PC-9 (cell line): Measurements from ENCODE around the gene CHSY1. TPM values are rescaled to one million over a fixed set of nuclear protein-coding genes. Genes with fewer than 3 reads are reported as not detected.

ENCODE experiments used
- BruUV-seq: library from RNA; stranded (reverse); fragments of 400-500 nt; replicated peaks from 2 replicates; lab custom pipeline; 2021; lab: Mats Ljungman, UMichigan
- CTCF ChIA-PET: fragments of 300-600 bp; sonication (Branson Sonifier 250); formaldehyde crosslinking; loops from one replicate; lab custom pipeline; 2022; ENCODE audit warnings: antibody characterized with exemption; lab: Charles Lee
- POLR2A ChIA-PET: fragments of 300-600 bp; sonication (Branson Sonifier 250); formaldehyde crosslinking; loops from one replicate; lab custom pipeline; 2022; ENCODE audit warnings: antibody characterized with exemption; ENCODE audit not compliant: unreplicated experiment; lab: Charles Lee
- DNase-seq, 2 experiments: peaks; one replicate each; pipeline versions ENCODE4 v3.0.0 to v3.0.0-alpha.2; 2015 to 2022; ENCODE audit warnings: mixed read lengths in 1 of 2
- H2AFZ ChIP-seq: fragments of 200-600 bp; sonication (generic); 2 replicates; pipeline ENCODE4 v1.8.1; 2017; ENCODE audit warnings: antibody characterized with exemption
- H3F3A ChIP-seq: fragments of 200-600 bp; sonication (generic); 2 replicates; pipeline ENCODE4 v1.8.1; 2017; ENCODE audit warnings: antibody characterized with exemption, mild to moderate bottlenecking, low read depth; ENCODE audit not compliant: insufficient read depth
- H3K27ac ChIP-seq: fragments of 200-600 bp; sonication (generic); 2 replicates; pipeline ENCODE4 v1.6.1; 2016; ENCODE audit warnings: mixed run types
- H3K27me3 ChIP-seq: fragments of 200-600 bp; sonication (generic); 2 replicates; pipeline ENCODE4 v1.6.1; 2016; ENCODE audit warnings: low read depth, mixed run types; ENCODE audit not compliant: insufficient read depth
- H3K36me3 ChIP-seq: fragments of 200-600 bp; sonication (generic); 2 replicates; pipeline ENCODE4 v1.6.1; 2016; ENCODE audit warnings: low read depth, mixed run types
- H3K4me1 ChIP-seq: fragments of 200-600 bp; sonication (generic); replicated peaks from 2 replicates; pipeline ENCODE4 v1.6.1; 2016; ENCODE audit warnings: mixed run types; ENCODE audit not compliant: insufficient read depth
- H3K4me2 ChIP-seq: fragments of 200-600 bp; sonication (generic); 2 replicates; pipeline ENCODE4 v1.6.1; 2017; ENCODE audit warnings: mixed run types
- H3K4me3 ChIP-seq: fragments of 200-600 bp; sonication (generic); 2 replicates; pipeline ENCODE4 v1.6.1; 2016; ENCODE audit warnings: mixed run types
- H3K79me2 ChIP-seq: fragments of 200-600 bp; sonication (generic); 2 replicates; pipeline ENCODE4 v1.6.1; 2017; ENCODE audit warnings: low read depth, mixed run types
- H3K9me2 ChIP-seq: fragments of 200-600 bp; sonication (generic); 2 replicates; pipeline ENCODE4 v1.8.1; 2017; ENCODE audit warnings: mild to moderate bottlenecking; ENCODE audit not compliant: insufficient read depth
- H3K9me3 ChIP-seq: fragments of 200-600 bp; sonication (generic); 2 replicates; pipeline ENCODE4 v1.8.1; 2016; ENCODE audit warnings: low read depth; ENCODE audit not compliant: insufficient read depth
- H4K20me1 ChIP-seq: fragments of 200-600 bp; sonication (generic); 2 replicates; pipeline ENCODE4 v1.8.1; 2017; ENCODE audit not compliant: insufficient read depth
- EZH2 ChIP-seq: fragments of 200-600 bp; sonication (generic); IDR thresholded peaks from 2 replicates; pipeline ENCODE4 v1.8.0; 2017; ENCODE audit warnings: antibody characterized with exemption, low read depth
- intact Hi-C: fragments of 100-400 bp; cut with micrococcal nuclease; formaldehyde crosslinking; loops from one replicate; pipeline ENCODE4 v1.10.0; 2022; ENCODE audit not compliant: unreplicated experiment
- total RNA-seq: library from RNA; stranded (reverse); gene quantifications from 2 replicates; pipeline ENCODE4 v1.2.3, GENCODE V29; 2021
- TF ChIP-seq, protein P1 (sequence below): fragments of 200-600 bp; sonication (generic); conservative IDR thresholded peaks from 2 replicates; pipeline ENCODE4 v1.6.1; 2017; ENCODE audit warnings: mixed run types, antibody characterized with exemption, mild to moderate bottlenecking, moderate library complexity

Gene CHSY1
- total RNA-seq, 1 experiment from 2014 or later: 10.7 TPM

DNA sequence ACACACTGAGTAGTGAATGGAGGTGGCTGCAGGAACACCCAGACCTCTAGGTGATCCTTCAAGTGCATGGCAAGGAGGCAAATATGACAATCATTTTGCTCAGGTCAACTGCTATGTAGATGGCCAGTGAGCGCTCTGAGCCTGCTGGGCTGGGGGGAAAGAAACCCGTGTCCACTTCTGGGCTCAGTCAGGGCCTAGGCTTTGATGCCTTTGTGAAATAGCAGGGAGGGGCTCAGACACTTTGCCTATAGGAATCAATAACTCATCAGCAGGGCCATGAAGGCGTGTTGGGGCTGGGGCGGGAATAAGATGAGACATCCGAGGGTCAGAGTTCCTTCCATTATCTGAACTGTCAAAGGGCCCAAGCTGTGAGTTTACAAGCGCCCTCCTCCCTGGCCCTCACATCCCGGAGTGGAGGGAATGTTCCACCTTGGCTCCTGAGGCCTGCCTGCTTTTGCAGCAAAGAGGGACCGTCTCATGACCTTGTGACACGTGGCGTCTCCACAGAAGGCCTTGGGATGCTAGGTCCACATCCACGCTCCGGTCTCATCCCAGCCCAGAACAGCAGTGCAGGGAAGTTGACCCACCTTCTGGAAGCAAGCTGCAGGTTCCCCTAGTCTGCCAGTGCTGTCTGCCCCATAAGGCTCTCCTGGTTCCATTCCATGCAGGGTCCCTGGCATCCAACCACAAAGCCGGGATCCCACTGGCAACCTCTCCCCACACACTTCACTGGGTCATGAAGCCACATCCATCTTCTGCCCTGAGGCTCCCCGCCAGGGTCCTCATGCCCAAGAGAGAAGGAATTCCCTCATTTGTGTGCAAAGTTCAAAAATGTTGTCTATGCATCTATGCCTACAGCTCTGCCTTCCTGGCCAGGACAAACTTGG, 78.4 kb downstream of the CHSY1 start:
- H2AFZ ChIP-seq: no peak overlapping the region
- ChIA-PET POLR2A (no interaction called here), CTCF (no interaction called here)
- no peaks in the 10 kb centered on the region for H3K9me2 ChIP-seq
- H3K4me1 ChIP-seq: peaks cover 1% of the 10 kb centered on the region; the same call in 1 of the 2 replicates
- no peak for DNase-seq
- H3K79me2 ChIP-seq: no peaks in the 10 kb centered on the region
- no peak for TF ChIP-seq EZH2
- TF ChIP-seq, protein P1, sequence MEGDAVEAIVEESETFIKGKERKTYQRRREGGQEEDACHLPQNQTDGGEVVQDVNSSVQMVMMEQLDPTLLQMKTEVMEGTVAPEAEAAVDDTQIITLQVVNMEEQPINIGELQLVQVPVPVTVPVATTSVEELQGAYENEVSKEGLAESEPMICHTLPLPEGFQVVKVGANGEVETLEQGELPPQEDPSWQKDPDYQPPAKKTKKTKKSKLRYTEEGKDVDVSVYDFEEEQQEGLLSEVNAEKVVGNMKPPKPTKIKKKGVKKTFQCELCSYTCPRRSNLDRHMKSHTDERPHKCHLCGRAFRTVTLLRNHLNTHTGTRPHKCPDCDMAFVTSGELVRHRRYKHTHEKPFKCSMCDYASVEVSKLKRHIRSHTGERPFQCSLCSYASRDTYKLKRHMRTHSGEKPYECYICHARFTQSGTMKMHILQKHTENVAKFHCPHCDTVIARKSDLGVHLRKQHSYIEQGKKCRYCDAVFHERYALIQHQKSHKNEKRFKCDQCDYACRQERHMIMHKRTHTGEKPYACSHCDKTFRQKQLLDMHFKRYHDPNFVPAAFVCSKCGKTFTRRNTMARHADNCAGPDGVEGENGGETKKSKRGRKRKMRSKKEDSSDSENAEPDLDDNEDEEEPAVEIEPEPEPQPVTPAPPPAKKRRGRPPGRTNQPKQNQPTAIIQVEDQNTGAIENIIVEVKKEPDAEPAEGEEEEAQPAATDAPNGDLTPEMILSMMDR: no peak
- H3K27me3 ChIP-seq: no peaks in the 10 kb centered on the region
- H4K20me1 ChIP-seq: no peaks in the 10 kb centered on the region
- no peak overlapping the region for H3K4me2 ChIP-seq
- H3K36me3 ChIP-seq: no peaks in the 10 kb centered on the region
- H3K9me3 ChIP-seq: no peaks in the 10 kb centered on the region
- intact Hi-C loops: no loop called here
- H3K27ac ChIP-seq: no peak overlapping the region
- peaks cover 6% of the 10 kb centered on the region; the same call in 1 of the 2 replicates for H3F3A ChIP-seq
- no TSS peak for BruUV-seq
- no peak overlapping the region for H3K4me3 ChIP-seq

DNA sequence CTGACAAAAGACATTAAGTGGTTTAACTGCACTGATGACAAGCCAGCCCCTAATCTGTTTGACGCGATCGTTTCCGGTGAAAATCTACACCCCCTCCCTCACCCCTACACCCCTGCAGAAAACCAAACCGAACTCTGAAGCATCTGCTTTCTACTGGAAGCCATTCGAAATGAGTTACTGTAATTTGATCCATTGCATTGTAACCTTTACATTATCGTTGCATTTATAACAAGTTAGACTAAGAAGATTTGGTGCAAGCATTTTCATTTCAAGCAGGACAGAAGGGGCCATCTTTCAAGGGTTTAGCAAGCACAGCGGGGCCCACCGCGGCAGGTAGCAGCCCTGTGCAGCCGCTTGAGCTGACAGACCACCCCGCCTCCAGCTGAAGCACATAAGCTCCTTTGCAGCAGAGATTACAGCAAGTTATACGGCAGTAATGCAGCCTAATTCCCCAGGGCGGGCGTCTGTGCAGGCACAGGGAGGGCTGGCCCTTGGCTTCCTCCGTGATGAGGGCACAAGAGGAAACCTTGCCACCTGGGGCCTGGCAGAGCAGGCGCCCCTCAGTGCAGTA, 79.3 kb downstream of the CHSY1 start:
- BruUV-seq: no TSS peak
- no peak overlapping the region for H2AFZ ChIP-seq
- ChIA-PET POLR2A (interaction anchor here (0.6 kb wide), 1 partner anchor 80 kb away, joined by 10 read pairs; the partner anchor contains the start of gene CHSY1), CTCF (no interaction called here)
- no peaks in the 10 kb centered on the region for H4K20me1 ChIP-seq
- no peaks in the 10 kb centered on the region for H3K79me2 ChIP-seq
- no peak for DNase-seq
- no peak for TF ChIP-seq EZH2
- TF ChIP-seq, protein P1: no peak
- no peaks in the 10 kb centered on the region for H3K9me3 ChIP-seq
- no peak overlapping the region for H3K27ac ChIP-seq
- no peaks in the 10 kb centered on the region for H3K36me3 ChIP-seq
- H3K4me2 ChIP-seq: no peak overlapping the region
- intact Hi-C loops: no loop called here
- H3F3A ChIP-seq: peaks cover 8% of the 10 kb centered on the region; the same call in 1 of the 2 replicates
- no peak overlapping the region for H3K4me3 ChIP-seq
- H3K27me3 ChIP-seq: no peaks in the 10 kb centered on the region
- no peaks in the 10 kb centered on the region for H3K9me2 ChIP-seq
- peaks cover 10% of the 10 kb centered on the region; the same call in 1 of the 2 replicates for H3K4me1 ChIP-seq

DNA sequence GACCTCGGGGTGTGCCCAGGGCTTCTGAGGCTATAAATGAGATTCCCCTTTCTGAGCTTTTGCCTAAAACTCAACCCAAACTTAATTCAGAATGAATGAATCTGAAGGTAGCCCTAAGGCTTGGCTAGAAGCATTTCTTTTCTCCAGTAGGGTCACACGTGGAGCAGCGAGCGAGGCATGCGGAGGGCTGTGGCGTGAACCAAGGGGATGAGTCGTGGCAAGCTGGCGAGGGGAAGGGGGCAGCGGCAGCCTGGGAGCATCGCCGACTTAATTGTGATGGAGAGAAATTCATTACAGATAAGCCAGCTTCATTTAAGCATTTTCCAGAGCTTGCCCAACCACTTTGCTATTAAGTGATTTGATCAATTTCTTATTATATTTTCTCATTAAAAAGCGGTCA, 79.9 kb downstream of the CHSY1 start:
- CTCF ChIA-PET: no interaction called here
- peaks cover 8% of the 10 kb centered on the region; the same call in 1 of the 2 replicates for H3F3A ChIP-seq
- no peak overlapping the region for H3K4me3 ChIP-seq
- H3K9me3 ChIP-seq: 0 out of 2 replicates have a peak, but pooled peaks cover under 1% of the 10 kb centered on the region
- no peaks in the 10 kb centered on the region for H3K79me2 ChIP-seq
- TF ChIP-seq, protein P1: no peak
- TF ChIP-seq EZH2: no peak
- DNase-seq: no peak
- intact Hi-C loops: no loop called here
- no peak overlapping the region for H3K27ac ChIP-seq
- no TSS peak for BruUV-seq
- no peak overlapping the region for H3K4me2 ChIP-seq
- H3K36me3 ChIP-seq: no peaks in the 10 kb centered on the region
- H3K4me1 ChIP-seq: peaks cover 11% of the 10 kb centered on the region; the same call in 1 of the 2 replicates
- POLR2A ChIA-PET: no interaction called here
- no peaks in the 10 kb centered on the region for H4K20me1 ChIP-seq
- no peaks in the 10 kb centered on the region for H3K9me2 ChIP-seq
- no peaks in the 10 kb centered on the region for H3K27me3 ChIP-seq
- no peak overlapping the region for H2AFZ ChIP-seq
